NCI-H1436 (cell line): ENCODE data around the gene THADA.

Experiments
- DNase-seq: peaks from one replicate; lab custom pipeline; 2025; lab: John Stamatoyannopoulos, UW

The THADA gene

DNA sequence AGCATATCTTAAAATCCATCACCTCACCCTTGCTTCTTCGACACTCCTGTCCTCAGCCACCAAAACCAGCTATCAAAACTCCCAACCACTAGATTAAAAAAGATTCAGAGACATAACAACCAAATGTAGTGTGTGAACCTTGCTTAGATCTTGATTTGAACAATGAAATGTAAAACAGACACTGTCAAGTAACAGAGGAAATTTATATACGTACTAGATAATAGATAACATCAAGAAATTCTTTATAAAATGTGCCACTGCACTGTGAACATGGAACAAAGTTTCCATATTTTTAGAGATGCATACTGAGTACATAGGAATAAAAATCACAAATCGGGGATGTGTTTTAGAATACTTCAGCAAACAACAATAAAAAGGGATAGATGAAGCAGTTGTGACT, 86.0 kb downstream of the THADA start:
- DNase-seq, result no peak

DNA sequence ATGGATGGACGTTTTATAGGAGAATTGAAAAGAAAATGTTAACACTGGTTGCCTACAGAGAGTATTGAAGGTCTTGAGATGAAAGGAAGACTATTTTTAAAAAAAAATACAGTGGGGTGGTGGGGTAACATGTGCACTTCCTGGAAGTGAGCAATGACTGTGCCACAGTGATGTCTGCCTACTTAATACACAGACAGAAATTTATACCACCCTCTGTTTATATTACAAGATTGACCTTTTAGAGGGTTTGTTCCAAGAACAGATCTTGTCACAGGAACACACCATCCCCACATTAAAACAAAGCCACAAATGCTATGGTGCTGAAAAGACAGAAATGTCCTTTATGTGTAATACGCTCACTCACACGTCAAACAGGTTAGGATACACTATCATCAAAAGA, 87.6 kb downstream of the THADA start:
- no peak for DNase-seq

DNA sequence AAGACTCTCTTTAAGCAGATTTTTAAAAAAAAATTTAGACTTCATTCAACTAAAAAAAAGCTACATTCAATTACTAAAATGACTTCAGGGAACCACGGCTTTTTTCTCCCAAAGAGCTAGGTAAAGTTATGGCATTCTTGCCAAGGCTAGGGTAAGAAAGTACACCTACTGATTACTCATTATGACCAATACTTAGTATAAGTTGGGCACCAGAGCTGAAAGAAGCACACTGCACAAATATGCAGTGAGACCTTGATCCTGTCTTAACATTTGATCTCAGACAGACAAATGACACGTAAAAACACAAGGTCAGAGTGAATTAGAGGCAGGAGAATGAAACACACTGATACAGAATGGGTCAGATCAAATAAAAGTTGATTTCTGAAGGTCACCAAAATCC, 88.7 kb downstream of the THADA start:
- DNase-seq, result no peak

DNA sequence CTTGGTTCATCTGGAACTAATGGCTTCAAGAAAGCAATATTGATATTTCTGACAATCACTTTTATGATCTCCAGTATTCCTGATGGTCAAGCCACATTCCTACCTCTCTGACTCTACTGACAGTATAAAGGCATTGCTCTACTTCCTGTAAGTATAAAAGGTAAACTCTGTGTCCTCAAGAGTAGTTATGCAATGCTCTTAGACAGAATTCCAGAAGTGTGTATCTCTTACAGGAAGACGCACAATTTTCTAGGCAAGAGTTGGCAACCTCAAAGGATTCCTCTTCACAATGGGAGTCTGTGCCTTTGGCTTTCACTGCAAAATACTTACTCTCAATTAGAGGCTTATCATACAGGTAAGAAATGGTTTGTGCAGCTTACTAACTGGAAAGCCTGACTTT, 100.1 kb downstream of the THADA start:
- no peak for DNase-seq

DNA sequence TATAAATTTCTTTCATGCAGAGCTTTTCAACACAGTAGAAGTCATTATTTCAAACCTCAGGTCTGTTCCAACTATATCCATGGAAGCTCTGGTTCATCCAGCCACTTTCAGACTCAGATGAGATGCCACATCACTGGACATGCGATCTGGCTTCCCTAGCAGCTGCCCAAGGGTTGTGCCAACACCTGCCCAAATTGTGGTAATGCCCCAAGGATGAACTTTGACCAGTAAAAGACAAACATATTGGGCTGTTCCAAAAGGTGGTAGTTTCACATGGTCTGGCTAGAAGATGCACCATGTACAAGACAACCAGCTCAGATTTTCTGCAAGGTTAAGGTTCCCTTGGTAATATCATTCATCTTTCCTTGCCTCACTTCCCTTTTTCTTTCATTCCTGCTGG, 101.9 kb downstream of the THADA start:
- no peak for DNase-seq

DNA sequence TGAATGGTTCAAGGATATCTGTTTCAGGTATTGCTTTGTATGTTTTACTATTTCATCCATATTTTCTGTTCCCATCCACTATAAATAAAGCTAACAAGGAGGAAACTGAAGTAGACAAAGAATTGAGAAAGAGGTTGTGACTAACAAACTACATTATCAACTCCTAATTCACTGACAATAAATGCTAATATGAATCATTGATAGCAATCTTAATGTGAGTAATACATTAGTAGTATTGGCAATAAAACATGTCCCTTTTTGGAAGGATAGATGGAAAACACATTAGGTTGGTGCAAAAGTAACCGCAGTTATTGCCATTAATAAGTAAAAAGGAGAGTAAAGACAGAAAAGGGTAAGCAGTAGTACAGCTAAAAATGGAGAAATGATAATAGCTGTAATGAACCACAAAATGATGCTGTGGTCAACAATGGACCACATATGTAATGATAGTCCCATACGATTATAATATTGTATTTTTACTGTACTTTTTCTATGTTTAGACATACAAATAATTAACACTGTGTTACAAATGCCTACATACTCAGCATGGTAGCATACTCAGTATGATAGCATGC, 104.7 kb downstream of the THADA start:
- DNase-seq, result no peak

DNA sequence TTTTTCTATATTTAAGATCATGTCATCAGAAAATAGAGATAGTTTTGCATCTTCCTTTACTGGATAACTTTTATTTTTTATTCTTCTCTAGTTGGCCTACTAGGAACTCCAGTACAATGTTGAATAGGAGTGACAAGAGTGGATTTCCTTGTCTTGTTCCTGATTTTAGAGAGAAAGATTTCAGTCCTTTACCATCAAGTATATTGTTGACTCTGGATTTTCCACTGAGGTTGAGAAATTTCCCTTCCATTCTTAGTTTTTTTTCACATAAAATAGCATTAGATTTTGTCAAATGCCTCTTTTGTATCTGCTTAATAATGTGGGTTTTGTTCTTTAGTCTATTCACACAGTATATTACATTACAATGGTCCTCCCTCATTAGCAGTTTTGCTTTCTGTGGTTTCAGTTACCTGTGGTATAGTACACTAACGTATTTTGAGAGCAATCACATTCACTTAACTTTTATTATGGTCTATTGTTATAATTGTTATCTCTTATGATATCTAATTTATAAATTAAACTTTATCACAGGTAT, 105.5 kb downstream of the THADA start:
- DNase-seq, result no peak

DNA sequence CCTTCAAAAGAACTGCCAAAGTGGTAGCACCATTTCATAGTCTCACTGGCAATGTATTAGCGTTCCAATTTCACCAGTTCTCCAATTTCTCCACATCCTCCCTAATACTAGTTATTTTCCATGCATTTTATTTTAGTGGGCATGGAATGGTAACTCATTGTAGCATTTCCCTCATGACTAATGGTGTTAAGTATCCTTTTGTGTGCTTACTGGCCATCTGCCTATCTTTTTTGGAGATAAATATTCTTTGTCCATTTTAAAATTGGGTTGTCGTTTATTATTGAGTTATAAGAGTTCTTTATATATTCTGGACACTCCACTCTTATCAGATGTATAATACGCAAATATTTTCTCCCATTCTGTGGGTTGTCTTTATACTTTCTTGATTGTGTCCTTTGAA, 107.1 kb downstream of the THADA start:
- DNase-seq, result no peak

DNA sequence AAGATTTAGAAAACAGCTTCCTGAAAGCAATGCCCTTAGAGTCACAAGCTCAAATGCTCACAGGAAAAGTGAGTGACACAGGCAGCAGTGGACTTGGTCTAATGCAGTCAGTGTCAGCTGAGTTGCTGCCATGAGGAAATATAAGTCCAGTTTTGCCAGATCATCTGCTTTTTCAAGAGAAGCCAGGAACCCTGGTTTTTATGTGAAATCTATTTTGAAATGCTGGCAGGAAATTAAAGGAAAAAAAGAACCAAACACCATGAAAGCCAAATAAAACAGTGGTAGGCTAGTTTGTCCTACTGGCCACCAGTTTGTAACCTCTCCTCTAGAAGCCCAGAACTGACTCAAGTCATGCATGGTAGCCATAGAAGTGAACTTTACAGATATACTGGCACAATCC, 109.2 kb downstream of the THADA start:
- no peak for DNase-seq

DNA sequence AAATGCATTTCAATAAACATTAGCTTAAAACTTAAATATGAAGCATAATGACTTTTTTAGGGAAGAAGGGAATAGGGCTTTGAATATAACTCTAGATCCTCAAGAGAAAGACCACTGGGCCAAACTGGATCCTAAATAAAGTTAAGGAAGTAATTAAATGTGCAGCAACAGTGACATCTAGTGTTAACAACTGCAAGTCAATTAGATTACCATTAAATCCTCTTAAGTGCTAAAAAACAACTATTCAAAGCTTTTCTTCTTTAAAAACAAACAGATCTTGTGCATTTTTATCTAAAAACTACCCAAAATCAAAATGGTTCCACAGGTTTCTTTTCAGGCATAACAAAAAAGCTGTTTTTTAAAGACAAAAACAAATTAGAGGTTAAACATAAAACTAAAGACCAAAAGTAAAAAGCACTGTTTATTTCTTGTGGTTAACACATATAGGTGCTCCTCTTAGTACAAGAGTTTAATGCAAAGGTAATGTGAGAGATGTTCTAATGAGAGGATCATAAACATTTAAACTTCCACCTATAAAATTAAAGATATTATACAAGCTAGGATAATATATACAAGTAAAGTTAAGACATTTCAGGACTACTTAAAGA, 111.4 kb downstream of the THADA start:
- peak; percentile 39 for DNase-seq

DNA sequence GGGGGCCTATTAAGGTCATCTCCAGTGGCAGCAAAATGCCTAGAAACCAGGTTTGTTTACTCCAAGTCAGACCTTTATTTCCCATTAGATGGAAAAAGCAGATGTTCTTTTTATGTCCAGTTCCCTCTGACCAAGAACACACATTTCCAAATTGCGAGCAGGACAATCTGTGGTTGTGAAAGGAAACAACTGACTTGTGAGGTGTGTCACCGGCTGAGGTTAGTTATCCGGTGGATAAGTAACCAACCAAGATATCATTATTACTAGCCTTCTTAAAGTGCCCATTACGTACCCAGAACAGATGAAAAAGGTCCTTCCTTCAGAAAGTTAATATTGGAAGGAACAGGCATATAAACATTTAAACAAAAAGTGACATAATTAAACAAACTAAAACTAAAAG, 112.9 kb downstream of the THADA start:
- no peak for DNase-seq

DNA sequence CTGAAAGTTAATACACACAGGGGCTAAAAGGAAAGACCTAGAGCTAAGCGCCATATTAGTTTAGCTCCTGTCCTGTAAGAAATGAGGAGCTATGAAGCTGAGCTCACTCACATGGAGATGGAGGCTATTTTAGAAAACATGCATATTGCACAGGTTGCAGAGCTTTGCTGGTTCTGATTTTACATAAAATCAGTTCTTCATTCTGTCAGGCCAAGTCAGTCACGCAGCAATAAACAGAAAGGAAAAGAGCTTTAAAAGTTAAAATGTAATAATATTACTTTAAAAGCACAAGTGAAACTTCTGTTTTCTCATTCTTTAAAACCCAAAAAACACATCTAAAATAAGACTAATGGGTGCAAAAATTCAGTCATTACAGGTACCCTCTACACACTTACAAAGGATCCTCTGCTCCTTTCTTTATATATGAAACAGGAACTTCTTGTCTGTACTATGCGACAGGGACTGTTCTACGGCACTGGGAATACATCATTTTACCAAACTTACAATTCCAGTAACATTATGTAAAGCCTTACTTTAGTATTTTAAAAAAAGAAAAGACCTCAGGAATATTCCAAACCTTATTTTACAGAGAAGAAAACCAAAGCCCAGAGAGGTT, 113.8 kb downstream of the THADA start:
- DNase-seq, result no peak

DNA sequence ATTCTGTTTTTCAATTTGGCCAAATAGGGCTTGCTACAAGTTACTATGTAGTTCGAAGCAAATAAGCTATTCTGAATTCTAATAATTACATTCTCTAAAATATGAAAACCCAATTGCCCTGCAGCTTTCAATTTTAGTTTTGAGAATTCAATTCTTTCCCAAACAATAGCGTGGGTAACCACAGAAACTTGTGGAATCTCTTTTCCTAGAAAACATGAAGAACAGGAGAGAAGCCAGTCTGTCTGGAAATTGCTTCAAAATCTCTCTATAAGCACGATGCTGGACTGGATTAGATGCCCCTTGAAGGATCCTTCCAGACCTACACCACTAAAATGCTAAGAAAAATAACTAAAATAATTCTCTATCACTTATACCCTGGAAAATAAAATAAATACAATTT, 115.0 kb downstream of the THADA start:
- DNase-seq, result no peak

DNA sequence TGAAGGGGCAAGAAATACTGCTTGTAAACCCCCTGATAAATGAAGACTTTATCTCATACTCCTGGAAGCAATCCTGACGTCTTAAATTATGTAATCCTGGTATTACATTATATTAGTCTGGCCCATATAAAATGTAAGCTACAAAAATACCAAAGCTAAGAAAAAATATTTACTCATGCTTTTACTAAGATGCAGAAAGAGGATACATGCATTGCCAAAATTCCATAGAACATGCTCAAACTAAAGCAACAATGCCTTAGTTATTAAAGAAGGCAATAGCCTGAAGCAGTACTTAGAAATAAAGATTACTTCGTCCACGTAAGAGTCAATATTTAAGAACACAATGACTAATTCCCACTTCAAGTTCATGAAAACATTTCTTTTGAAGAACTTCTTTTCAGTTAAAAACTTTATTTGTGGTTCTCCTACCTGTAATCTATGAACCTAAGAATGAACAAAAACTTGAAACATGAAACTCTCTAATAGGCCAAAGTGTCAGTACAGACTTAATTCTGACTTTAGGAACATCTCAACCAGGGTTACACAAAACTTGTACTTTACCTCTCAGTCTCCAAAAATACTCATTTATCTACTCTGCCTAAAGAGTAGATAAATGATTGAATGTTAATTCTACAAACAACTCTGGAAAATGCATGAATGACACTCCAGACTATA, 117.3 kb downstream of the THADA start:
- DNase-seq, result no peak

DNA sequence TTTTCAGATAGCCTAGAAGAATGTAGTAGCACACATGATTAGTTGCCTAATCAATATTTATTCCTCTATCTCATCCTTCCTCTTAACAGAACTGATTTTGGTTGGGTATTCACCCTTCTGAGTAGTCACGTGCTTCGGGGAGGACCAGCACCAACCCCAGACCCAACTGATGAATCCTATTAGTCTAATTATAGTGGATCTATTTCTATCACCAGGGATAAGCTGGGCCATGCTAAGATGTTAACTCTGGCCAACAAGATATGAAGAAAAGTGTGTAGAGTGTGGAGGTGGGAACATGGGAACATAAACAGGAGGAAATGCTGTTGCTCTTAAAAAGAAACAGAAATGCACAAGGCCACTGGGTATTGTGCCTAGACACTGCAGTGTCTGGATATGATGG, 119.9 kb downstream of the THADA start:
- no peak for DNase-seq

DNA sequence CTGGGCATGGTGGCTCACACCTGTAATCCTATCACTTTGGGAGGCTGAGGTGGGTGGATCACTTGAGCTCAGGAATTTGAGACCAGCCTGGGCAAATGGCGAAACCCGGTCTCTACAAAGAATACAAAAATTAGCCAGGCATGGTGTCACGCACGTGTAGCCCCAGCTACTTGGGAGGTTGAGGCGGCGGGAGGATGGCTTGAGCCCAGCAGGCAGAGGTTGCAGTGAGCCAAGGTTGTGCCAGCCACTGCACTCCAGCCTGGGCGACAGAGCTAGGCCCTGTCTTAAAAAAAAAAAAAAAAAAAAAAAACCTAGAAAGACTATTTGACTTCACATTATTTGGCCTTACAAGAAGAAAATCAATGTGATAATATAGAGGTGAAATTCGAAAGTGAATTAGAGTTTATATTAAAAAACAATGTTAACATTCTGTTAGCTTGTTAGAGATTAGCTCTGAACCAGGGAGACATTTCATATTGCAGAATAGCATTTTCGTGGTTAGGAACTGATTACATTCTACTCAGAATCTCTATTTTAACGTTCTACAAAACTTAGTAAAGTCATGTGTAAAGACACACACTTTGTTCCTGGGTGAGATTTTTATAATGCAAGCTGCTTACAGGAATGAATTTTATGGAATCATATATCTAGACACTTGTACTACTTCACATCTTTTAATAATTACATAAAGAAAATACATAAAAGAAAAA, 120.5 kb downstream of the THADA start:
- no peak for DNase-seq

DNA sequence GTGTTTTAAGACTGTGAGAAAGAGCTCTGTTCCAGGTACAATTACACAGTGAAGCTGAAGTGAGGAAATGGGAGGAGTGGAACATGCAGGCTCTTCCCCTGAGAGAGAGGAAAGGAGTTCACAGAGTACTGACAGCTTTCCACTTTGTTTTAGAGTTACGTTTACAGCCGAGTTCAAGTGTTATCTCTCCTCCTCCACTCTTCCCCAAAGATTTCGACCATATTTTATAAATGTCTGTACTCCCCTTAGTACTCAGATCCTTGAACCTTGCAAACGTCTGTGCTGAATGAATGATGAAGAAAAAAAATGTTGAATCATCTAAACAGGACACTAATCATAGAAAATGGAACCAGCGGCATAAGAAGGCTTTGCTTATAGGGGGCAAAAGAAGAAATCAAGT, 121.6 kb downstream of the THADA start:
- DNase-seq, result no peak

DNA sequence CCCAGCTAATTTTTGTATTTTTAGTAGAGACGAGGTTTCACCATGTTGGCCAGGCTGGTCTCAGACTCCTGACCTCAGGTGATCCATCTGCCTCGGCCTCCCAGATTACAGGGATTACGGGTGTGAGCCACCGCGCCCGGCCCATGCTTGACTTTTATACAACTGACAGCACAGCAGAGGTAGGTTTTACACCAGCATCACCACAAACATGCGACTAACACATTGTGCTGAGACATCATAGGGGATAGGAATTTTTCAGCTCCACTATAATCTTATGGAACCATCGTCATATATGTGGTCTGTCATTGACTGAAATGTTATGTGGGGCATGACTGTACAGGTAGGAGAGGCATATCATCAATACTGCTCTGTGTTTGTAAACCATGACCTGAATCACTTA, 122.1 kb downstream of the THADA start:
- DNase-seq, result no peak

DNA sequence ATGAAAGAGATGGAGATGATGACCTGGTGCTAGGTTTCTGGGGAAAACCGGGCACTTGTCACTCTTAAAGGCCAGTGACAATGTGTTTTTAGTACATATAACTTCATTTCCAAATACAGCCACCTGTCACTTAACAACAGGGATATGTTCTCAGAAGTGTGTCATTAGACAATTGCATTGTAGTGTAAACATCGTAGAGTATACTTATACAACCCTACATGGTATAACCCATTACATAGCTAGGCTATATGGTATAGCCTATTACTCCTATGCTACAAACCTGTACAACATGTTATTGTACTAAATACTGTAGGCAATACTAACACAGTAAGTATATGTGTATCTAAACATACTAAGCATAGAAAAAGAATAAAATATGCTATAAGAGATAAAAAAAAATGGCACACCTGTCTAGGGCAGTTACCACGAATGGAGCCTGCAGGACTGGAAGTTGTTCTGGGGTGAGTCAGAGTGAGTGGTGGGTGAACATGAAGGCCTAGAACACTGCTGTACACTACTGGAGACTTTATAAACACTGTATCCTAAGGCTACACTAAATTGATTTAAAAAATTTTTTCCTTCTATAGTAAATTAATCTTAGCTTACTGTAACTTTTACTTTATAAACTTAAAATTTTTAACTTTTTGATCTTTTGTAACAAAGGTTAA, 123.2 kb downstream of the THADA start:
- no peak for DNase-seq

DNA sequence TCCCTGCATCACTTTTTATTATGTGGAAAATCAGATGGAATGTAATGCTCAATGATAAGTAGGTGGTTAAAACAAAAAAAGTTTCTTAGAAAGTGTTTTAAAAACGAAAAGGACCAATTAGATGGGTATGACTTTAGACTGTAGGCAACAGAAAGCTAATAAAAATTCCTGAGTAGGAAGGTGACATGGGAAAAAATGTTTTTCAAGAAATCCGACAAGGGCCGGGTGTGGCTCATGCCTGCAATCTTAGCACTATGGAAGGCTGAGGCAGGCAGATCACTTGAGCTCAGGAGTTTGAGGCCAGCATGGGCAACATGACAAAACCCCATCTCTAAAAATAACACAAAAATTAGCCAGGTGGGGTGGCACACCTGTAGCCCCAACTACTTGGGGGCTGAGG, 126.1 kb downstream of the THADA start:
- no peak for DNase-seq

DNA sequence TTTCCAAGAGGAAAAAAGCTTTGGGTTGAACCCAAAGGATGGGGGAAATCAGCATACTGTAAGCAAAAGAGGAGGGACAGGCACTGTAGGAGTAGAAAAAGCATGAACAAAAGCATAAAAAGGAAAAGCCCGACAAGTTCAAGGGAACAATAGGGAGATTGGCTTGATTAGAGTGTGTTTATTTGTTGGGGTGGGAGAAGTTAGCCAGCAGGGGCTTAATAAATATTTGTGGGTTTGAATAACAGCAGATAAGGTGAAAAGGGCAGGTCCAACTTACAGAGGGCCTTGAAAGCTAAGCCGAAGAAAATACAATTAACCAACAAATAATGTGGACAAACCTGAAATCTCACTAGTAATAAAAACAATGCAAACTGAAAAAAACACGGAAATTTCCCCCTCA, 126.7 kb downstream of the THADA start:
- no peak for DNase-seq

DNA sequence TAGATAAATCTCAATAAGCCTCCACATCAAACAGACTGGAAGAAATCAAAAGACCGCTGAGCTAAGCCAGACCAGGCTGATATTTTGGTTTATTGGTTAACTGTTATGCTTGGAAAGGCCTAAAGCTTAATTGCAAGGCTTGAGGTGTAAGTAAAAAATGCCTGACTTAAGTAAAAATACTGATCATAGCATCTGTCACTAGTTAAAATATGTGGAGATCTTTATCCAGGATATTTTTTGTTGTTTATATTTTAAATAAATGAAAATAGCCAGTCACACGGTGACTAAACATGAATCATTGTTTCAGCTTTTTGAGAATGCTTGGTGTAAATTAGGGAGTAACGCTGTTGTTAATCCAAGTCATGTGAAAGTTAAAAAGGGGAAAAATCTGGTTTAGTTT, 127.9 kb downstream of the THADA start:
- DNase-seq, result no peak
